ENCODE results near the gene ARHGAP15.

DNA sequence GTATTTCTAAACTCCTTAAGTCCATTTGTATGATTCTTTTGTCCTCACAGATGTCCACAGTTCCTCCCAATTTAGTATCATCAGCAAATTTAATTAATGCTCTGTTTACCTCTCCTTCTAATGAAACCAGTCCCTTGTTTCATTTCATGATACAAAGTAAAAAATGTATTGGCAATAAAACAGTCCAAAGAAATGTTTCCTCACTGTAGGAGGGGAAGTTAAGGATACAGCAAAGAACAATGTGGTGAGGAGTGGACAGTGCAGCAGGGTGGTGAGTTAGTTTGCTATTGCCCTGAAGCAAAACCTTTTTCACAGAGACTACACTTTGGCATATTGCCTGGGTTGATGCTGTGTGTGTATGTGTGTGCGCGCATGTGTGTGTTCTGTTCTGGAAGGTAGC, 401.5 kb downstream of the ARHGAP15 start:
- TF ChIP-seq, protein P1, sequence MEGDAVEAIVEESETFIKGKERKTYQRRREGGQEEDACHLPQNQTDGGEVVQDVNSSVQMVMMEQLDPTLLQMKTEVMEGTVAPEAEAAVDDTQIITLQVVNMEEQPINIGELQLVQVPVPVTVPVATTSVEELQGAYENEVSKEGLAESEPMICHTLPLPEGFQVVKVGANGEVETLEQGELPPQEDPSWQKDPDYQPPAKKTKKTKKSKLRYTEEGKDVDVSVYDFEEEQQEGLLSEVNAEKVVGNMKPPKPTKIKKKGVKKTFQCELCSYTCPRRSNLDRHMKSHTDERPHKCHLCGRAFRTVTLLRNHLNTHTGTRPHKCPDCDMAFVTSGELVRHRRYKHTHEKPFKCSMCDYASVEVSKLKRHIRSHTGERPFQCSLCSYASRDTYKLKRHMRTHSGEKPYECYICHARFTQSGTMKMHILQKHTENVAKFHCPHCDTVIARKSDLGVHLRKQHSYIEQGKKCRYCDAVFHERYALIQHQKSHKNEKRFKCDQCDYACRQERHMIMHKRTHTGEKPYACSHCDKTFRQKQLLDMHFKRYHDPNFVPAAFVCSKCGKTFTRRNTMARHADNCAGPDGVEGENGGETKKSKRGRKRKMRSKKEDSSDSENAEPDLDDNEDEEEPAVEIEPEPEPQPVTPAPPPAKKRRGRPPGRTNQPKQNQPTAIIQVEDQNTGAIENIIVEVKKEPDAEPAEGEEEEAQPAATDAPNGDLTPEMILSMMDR (IDR thresholded peaks at IDR 0.05), result no peak
- TF ChIP-seq EP300 (IDR thresholded peaks at IDR 0.05), result no peak
